ENCODE measurements around the gene THBS2. TPM values are rescaled to one million over a fixed set of nuclear protein-coding genes. Genes with fewer than 3 reads are reported as not detected.
A peak's percentile ranks its signal among the peaks of the same experiment; 100 is the strongest.

The THBS2 gene
- total and polyA plus RNA-seq, 2 of the 8 experiments (the other 6 are each of a cell fraction or from before 2014, with no cell fraction given) = 11.0 to 22.5 TPM

DNA sequence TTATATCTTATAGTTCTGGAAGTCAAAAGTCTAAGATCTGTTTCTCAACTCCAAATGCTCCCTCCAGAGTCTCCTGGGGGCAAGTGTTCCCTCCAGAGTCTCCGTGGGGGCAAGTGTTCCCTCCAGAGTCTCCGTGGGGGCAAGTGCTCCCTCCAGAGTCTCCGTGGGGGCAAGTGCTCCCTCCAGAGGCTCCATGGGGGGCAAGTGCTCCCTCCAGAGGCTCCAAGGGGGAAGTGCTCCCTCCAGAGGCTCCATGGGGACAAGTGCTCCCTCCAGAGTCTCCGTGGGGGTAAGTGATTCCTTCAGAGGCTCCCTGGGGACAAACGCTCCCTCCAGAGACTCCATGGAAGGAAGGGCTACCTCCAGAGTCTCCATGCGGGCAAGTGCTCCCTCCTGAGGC lies 34.0 kb upstream of the THBS2 start:
- H4K91ac ChIP-seq (replicated peaks; ENCODE audit: insufficient read length, low read length) = no peak overlapping the region
- peaks cover 0 to 3% (median 2%) of the 10 kb centered on the region in 4 experiments; a peak in 3 of 7 replicates for H3K4me1 ChIP-seq (replicated peaks in 1 of 4; ENCODE audit: control insufficient read depth in 3 of 4, insufficient read depth in 4 of 4, low read length in 3 of 4)
- H3K14ac ChIP-seq (ENCODE audit: insufficient read length) = no peak overlapping the region
- H2BK12ac ChIP-seq (ENCODE audit: low read depth, low read length) = no peak overlapping the region
- no peak overlapping the region for H4K8ac ChIP-seq (ENCODE audit: extremely low read depth, insufficient read depth, low read length)
- no peak overlapping the region for H3K56ac ChIP-seq (replicated peaks; ENCODE audit: insufficient read length, low read depth, low read length)
- ChIA-PET CTCF (ENCODE audit: partially characterized antibody) (no interaction called here), POLR2A (ENCODE audit: partially characterized antibody) (no interaction called here)
- no peaks in the 10 kb centered on the region for H3K9me3 ChIP-seq (ENCODE audit: insufficient read depth in 2 of 2, low read depth in 1 of 2, low read length in 1 of 2)
- no peak overlapping the region for H2AFZ ChIP-seq (ENCODE audit: low read length)
- H2BK120ac ChIP-seq (replicated peaks; ENCODE audit: low read depth, low read length) = no peak overlapping the region
- peaks cover 6% of the 10 kb centered on the region; the same call in 1 of the 2 replicates for H3K23me2 ChIP-seq (ENCODE audit: low read depth, low read length)
- no peak overlapping the region for H3K4me2 ChIP-seq (ENCODE audit: insufficient read depth in 1 of 2, low read depth in 2 of 2, low read length in 2 of 2)
- H3K4ac ChIP-seq (replicated peaks; ENCODE audit: insufficient read length, low read depth, low read length) = no peak overlapping the region
- no peak overlapping the region for H2BK5ac ChIP-seq (ENCODE audit: low read depth, low read length)
- no peak overlapping the region for H3K27ac ChIP-seq (ENCODE audit: low read depth, low read length)
- H3K27me3 ChIP-seq (replicated peaks in 1 of 4; ENCODE audit: control insufficient read depth in 3 of 4, extremely low read depth in 1 of 4, insufficient read depth in 3 of 4, low read length in 3 of 4) = no peaks in the 10 kb centered on the region
- H2BK15ac ChIP-seq (ENCODE audit: low read length) = no peak overlapping the region
- H3K79me1 ChIP-seq (ENCODE audit: low read depth, low read length) = no peaks in the 10 kb centered on the region
- FAIRE-seq (no peak), DNase-seq (ENCODE audit: low read depth in 1 of 2, low spot score in 2 of 2) (no peak)
- no peak overlapping the region for H3K9ac ChIP-seq (replicated peaks in 1 of 4; ENCODE audit: extremely low read depth in 1 of 4, low read depth in 3 of 4, low read length in 3 of 4)
- H3K23ac ChIP-seq (ENCODE audit: insufficient read length) = no peak overlapping the region
- H3K18ac ChIP-seq (ENCODE audit: extremely low read depth, low read length) = no peak overlapping the region
- no peaks in the 10 kb centered on the region for H3K36me3 ChIP-seq (ENCODE audit: control insufficient read depth in 2 of 4, insufficient read depth in 4 of 4, low read length in 3 of 4)
- no peak overlapping the region for H2AK5ac ChIP-seq (ENCODE audit: low read depth, low read length)
- no peak overlapping the region for H3K4me3 ChIP-seq (ENCODE audit: extremely low read depth in 1 of 4, insufficient read depth in 2 of 4, low read depth in 3 of 4, low read length in 4 of 4)
- H2BK20ac ChIP-seq (ENCODE audit: low read length) = no peak overlapping the region
- no peak overlapping the region for H4K5ac ChIP-seq (ENCODE audit: insufficient read length, low read depth, low read length)
- TF ChIP-seq, protein P1, sequence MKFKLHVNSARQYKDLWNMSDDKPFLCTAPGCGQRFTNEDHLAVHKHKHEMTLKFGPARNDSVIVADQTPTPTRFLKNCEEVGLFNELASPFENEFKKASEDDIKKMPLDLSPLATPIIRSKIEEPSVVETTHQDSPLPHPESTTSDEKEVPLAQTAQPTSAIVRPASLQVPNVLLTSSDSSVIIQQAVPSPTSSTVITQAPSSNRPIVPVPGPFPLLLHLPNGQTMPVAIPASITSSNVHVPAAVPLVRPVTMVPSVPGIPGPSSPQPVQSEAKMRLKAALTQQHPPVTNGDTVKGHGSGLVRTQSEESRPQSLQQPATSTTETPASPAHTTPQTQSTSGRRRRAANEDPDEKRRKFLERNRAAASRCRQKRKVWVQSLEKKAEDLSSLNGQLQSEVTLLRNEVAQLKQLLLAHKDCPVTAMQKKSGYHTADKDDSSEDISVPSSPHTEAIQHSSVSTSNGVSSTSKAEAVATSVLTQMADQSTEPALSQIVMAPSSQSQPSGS (IDR thresholded peaks at IDR 0.05; ENCODE audit: low read length) = no peak
- TF ChIP-seq, protein P2, sequence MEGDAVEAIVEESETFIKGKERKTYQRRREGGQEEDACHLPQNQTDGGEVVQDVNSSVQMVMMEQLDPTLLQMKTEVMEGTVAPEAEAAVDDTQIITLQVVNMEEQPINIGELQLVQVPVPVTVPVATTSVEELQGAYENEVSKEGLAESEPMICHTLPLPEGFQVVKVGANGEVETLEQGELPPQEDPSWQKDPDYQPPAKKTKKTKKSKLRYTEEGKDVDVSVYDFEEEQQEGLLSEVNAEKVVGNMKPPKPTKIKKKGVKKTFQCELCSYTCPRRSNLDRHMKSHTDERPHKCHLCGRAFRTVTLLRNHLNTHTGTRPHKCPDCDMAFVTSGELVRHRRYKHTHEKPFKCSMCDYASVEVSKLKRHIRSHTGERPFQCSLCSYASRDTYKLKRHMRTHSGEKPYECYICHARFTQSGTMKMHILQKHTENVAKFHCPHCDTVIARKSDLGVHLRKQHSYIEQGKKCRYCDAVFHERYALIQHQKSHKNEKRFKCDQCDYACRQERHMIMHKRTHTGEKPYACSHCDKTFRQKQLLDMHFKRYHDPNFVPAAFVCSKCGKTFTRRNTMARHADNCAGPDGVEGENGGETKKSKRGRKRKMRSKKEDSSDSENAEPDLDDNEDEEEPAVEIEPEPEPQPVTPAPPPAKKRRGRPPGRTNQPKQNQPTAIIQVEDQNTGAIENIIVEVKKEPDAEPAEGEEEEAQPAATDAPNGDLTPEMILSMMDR (IDR thresholded peaks at IDR 0.05; ENCODE audit: control extremely low read depth in 1 of 3, insufficient read depth in 1 of 3, low read depth in 1 of 3, low read length in 3 of 3) = peak in 1 of 3 experiments; percentile 37; a peak in 1 of 4 replicates
- H4K20me1 ChIP-seq (replicated peaks in 1 of 2; ENCODE audit: control insufficient read depth in 1 of 2, insufficient read depth in 2 of 2, low read length in 2 of 2) = peaks cover 0 to 1% of the 10 kb centered on the region in 2 experiments
- 93% methylated on average over 4 of the region's 6 CpGs; no CpG with 5 or more reads in 1 of the 2 experiments for WGBS, 2 experiments (ENCODE audit: extremely low coverage in 1 of 2, insufficient coverage in 1 of 2, insufficient read length in 1 of 2, insufficient replicate concordance in 2 of 2, low coverage in 1 of 2, low lambda C conversion rate in 2 of 2, missing lambda C conversion rate in 1 of 2)
- H3K79me2 ChIP-seq (ENCODE audit: control insufficient read depth in 1 of 2, insufficient read depth in 2 of 2, low read length in 2 of 2) = no peaks in the 10 kb centered on the region

All from H1 (cell line).